ENCODE data around the gene DNM2.
"Not testable (repeated sequence)": the region's sequence is repeated elsewhere in the genome, so short reads cannot be mapped to it uniquely, and the experiment has no call there.

Gene DNM2

GRCh38 chr19:10870955-10871603 lies 153.2 kb downstream of the DNM2 start, which contains the start of gene CARM1:
Gene CARM1, plus strand, starts transcription at chr19:10871553. Its CDS starts 150 bp downstream, at chr19:10871703.
- peak; percentile 99 for DNase-seq

GRCh38 chr19:10871711-10872545 lies 154.0 kb downstream of the DNM2 start:
- peak; percentile 26 for DNase-seq

- DNase-seq = no peak
These were observed 154.7 kb downstream of the DNM2 start for GRCh38 chr19:10872546-10873107.

- DNase-seq = no peak
These were observed 156.1 kb downstream of the DNM2 start for GRCh38 chr19:10874024-10874423.

GRCh38 chr19:10876459-10877240 lies 158.8 kb downstream of the DNM2 start:
- DNase-seq = no peak

DNA sequence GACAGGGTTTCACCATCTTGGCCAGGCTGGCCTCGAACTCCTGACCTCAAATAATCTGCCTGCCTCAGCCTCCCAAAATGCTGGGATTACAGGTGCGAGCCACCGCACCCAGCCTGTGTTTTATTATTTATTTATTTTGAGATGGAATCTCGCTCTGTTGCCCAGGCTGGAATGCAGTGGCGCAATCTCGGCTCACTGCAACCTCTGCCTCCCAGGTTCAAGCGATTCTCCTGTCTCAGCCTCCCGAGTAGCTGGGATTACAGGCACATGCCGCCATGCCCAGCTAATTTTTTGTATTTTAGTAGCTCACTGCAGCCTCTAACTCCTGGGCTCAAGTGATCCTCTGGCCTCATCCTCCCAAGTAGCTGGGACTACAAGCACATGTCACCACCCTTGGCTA lies 159.7 kb downstream of the DNM2 start:
- DNase-seq = not testable (repeated sequence)

- DNase-seq = no peak
These were observed 160.4 kb downstream of the DNM2 start for GRCh38 chr19:10878253-10878652.

Data from stimulated activated CD4-positive, alpha-beta T cell treated with anti-CD3 and anti-CD28 coated beads, Interleukin-1b, Interleukin-23, amount 100 ng/mL, for 48 hours (primary cell).